Fibroblast of pulmonary artery (primary cell): ENCODE results near the gene LPP.

ENCODE experiments used
- DNase-seq: peaks from one replicate; pipeline ENCODE4 v3.0.0-alpha.2; 2010; ENCODE audit warnings: low read depth
- H3K4me3 ChIP-seq: replicated peaks from 2 replicates; pipeline ENCODE4 v1.5.1; 2011; ENCODE audit warnings: low read depth, mild to moderate bottlenecking, control low read depth, low read length, moderate library complexity
- TF ChIP-seq, protein P1 (sequence below): IDR thresholded peaks from 2 replicates; pipeline ENCODE4 v1.5.1; 2011; ENCODE audit warnings: mild to moderate bottlenecking, control low read depth, low read length, inconsistent platforms; ENCODE audit errors: missing control alignments

Gene LPP

DNA sequence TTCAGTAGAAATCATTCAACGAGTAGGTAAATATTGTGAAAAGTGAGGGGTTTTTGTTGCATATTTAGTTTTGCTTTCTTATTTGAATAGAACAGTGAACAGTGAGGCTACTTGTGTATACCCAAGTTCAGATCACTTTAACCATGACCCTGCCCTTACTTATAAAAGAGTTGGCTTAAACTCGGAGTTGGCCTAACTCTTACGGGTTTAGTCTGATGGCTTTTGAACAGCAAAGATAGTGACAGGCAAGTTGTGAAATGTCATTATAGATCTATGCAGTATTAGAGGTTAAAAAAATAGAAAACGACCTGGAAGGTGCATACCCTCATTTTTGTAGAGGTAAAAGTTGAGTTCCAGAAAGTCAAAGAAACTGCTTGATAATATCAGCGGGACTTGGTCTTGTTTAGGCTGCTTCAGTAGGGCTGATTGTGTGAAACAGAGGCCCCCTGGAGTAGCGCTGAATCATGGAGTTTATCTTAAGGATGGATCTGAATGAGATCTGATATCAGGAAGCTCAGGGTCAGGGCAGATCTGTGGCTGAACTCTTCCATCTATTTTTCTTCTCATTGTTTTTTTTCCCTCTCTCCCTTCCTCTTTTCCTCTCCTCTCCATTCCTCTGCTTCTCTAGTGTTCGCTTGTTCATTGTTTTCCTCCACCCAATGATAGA lies 359.8 kb downstream of the LPP start:
- TF ChIP-seq, protein P1, sequence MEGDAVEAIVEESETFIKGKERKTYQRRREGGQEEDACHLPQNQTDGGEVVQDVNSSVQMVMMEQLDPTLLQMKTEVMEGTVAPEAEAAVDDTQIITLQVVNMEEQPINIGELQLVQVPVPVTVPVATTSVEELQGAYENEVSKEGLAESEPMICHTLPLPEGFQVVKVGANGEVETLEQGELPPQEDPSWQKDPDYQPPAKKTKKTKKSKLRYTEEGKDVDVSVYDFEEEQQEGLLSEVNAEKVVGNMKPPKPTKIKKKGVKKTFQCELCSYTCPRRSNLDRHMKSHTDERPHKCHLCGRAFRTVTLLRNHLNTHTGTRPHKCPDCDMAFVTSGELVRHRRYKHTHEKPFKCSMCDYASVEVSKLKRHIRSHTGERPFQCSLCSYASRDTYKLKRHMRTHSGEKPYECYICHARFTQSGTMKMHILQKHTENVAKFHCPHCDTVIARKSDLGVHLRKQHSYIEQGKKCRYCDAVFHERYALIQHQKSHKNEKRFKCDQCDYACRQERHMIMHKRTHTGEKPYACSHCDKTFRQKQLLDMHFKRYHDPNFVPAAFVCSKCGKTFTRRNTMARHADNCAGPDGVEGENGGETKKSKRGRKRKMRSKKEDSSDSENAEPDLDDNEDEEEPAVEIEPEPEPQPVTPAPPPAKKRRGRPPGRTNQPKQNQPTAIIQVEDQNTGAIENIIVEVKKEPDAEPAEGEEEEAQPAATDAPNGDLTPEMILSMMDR, result no peak
- no peak overlapping the region for H3K4me3 ChIP-seq
- DNase-seq, result no peak

DNA sequence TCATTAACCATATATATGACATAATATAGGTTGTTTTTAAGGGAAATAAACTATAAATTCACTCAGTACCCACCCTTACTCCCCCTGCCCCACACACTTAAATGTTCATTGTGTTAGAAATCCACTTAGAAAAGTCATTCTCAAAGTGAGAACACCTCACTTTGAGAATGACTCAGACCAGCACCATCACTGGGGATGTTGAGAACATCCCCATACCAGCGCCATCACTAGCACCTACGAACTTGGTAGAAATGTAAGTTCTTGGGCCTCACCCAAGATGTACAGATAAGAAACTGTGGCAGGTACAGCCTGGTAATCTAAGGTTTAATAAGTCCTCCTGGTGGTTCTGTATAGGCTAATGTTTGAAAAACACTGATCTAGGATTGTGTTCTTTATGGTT lies 362.6 kb downstream of the LPP start:
- TF ChIP-seq, protein P1, result no peak
- no peak for DNase-seq
- H3K4me3 ChIP-seq, result no peak overlapping the region

DNA sequence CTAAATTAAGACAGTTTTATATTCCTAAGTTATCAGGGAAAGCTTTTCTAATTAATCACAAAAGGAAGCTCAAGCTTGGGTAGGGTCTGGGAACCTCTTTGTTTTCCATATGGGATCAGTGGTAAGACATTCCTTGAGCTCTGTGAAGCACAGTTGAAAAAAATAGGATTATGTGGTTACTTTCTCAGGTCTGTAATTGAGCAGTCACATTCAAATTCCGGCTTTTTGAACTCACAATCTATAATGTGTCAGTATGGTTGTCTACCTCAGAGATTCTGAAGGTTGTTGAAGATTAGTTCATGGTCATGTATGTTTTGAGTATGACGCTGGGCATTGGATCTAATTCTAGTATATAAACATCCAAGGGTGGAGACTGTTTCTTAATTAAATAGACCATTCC lies 364.5 kb downstream of the LPP start:
- TF ChIP-seq, protein P1, result no peak
- no peak overlapping the region for H3K4me3 ChIP-seq
- no peak for DNase-seq

DNA sequence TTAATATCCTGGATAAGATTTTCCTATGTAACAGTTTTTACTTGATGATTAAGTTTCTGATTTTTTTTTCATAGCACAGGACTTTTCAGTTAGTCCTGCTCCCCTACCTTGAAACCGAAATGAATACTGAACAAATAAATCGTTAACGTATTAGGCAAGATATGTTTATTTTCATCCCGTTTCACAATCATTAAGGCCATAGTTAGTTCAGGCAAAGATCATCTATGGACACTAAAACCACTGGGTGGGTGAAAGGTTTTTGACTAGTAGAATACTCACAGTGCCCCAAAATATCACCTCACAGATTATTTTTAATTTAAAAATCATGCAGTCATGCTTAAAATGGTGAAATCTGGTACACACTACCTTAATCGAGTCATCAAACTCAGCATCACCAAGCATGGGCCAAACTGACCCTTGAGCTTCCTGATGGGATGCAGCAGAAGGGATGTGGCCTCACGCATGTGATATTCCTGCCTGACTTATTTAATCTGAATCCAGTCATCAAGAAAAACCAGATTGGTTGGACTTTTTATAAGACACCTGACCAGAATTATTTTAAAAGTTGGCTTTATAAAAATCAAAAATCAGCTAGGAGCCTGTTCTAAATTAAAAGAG lies 365.0 kb downstream of the LPP start:
- TF ChIP-seq, protein P1, result no peak
- no peak for DNase-seq
- H3K4me3 ChIP-seq, result no peak overlapping the region

DNA sequence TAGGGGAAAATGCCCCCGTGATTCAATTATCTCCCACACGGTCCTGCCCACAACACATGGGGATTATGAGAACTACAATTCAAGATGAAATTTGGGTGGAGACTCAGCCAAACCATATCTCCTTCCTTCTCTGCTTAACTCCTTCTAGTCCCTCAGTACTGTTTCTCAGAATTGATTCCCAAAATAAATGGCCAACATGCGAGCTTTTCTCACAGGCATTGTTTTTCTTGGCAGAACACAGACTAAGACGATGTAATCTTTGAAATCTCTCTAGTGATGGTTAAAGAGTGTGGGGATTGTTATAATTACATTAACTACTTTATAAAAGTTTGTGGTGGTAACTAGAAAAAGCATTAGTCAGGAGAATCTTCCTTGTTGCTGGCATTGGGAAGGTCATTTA lies 366.5 kb downstream of the LPP start:
- TF ChIP-seq, protein P1, result no peak
- H3K4me3 ChIP-seq, result no peak overlapping the region
- no peak for DNase-seq

DNA sequence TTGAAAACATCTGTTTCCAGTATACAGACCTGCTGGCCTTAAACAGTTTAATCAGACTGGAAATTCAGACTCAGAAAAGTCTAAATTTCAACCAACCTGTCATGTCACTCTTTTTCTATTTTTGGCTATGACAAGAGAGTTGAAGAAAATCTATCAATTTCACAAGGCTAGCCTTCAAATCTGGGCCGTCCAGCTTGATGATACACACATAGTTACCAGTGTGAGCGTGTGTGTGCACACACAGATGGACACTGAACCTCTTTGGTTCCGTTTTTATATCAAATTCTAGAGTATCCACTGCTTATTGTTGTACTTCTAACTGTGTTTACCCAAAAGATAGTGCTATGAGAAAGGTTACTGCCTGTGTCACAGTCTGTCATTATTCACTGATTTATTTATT lies 368.2 kb downstream of the LPP start:
- H3K4me3 ChIP-seq, result no peak overlapping the region
- TF ChIP-seq, protein P1, result no peak
- DNase-seq, result no peak

DNA sequence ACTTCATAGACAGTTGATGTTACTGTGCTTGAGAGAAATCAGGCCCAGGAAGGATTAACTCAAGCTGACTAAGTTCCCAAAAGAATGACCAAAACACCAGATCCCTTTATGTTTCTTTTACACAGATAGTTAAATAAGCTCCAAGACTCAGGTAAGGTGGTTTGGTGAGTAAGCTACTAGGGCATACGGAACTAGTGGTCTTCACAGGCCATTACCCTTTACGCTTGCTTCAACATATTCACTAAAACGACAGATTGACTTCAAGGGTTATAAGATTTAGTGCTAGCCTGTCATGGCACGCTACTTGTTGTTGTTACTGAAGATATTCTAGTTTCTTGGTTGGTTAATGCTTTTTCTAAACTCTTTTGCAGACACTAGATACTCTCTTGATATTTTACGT lies 369.3 kb downstream of the LPP start:
- DNase-seq, result no peak
- TF ChIP-seq, protein P1, result no peak
- no peak overlapping the region for H3K4me3 ChIP-seq
